ENCODE data around the gene TYMP.
"Not testable (repeated sequence)": the region's sequence is repeated elsewhere in the genome, so short reads cannot be mapped to it uniquely, and the experiment has no call there.

The TYMP gene

DNA sequence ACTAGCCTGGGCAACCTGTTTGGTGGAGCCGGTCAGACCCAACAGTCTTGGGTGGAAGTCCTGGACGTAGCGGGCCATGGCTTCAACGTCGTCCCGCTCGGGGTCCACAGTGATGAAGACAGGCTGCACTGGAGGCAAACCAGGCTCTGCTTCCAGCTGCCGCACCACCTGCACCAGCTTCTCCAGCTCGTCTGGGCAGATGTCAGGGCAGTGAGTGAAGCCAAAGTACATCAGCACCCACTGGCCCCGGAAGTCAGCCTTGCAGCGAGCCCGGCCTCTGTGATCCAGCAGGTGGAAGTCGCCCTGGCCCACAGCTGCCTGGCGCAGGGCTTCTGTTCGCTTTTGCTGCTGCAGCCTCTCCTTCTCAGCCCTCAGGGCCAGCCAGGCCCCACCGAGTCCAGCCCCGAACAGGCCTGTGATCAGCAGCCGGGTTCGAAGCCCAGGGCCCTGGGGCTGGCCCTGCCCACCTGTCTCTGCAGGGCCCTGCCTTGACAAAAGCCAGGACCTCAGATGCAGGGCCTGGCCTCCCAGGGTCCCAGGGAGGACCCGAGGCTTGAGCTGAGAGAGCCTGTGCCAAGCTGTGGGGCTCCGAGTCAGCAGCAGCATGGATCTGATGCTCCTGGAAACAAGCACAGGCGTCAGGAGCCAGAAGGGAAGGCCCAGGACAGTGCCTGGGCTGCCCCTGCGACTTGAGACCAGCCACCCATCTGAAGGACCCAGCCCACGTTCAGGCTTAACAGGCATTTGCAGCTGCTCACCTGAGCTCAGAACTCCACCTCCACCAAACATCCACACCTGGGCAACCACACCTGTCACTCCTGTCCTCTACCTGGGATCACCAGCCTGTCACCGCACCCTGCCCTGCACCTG is 5.8 kb downstream of the TYMP start:
- DNase-seq (ENCODE audit: low spot score): no peak

DNA sequence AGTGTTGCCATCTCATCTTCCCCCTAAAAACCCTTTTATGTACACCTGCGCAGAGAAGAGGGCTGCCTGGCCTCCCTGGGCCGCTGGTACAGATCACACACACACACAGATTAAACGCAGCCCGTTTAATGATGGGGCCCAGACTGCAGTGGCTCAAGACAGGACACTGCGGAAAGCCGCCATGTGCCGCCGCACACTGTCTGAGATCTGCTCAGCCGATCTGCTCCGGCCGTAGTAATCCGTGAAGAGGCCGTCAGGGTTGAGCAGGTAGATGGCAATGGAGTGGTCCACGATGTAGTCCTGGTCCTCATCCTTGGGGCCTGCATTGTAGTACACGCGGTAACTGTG is 6.4 kb downstream of the TYMP start:
- no peak for DNase-seq (ENCODE audit: low spot score)

DNA sequence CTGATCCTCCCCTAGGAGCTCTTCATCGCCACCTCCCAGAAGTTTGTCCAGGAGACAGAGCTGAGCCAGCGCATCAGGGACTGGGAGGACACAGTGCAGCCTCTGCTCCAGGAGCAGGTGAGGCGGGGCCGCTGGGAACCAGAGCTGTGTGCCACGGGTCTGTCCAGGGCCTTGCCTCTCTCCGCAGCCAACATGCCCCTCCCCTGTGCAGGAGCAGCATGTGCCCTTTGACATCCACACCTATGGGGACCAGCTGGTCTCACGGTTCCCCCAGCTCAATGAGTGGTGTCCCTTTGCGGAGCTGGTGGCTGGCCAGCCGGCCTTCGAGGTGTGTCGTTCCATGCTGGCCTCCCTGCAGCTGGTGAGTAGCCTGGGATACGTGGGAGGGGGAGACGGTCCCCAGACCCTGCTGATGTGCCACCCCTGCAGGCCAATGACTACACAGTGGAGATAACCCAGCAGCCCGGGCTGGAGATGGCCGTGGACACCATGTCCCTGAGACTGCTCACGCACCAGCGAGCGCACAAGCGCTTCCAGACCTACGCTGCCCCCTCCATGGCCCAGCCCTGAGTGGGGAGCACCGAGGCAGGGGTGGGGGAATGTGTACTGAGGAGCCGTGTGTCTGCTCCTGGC is 6.9 kb downstream of the TYMP start:
- no peak for DNase-seq (ENCODE audit: low spot score)

DNA sequence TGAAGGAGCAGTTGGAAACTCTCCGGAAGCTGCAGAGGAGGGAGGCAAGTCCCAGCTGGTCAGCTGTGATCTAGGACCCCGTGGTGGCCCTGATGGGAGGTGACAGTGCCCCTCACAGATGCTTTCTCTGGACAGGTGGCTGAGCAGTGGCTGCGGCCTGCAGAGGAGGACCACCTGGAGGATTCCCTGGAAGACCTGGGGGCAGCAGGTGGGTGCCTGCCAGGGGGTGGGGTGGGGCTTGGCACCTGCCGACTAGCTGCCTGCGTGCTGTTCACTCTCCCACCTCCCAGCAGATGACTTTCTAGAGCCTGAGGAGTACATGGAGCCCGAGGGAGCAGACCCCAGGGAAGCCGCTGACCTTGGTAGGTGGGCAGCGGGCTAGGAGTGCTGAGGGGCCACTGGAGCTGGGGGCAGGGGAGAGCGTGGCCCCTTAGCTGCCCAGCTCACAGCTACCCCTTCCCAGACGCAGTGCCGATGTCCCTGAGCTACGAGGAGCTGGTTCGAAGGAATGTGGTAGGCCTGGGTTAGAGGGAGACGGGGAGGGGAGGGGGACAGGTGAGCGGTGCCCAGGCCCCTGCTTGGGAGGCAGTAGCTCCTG is 7.5 kb downstream of the TYMP start:
- DNase-seq (ENCODE audit: low spot score): no peak

DNA sequence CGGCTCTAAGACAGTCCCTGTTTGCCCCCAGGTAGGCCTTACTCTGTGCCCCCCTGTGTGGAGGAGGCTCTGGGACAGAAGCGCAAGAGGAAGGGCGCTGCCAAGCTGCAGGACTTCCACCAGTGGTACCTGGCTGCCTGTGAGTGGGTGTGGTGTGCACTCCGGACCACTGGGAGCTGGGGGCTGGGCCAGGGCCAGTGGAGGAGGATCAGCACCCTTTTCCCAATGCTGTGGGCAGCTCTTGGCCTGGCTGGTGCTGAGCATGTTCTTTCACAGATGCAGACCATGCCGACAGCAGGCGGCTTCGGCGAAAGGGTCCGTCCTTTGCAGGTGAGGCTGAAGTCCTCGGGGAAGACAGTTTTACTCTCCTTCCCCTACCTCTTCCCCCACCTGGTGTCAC is 8.1 kb downstream of the TYMP start:
- no peak for DNase-seq (ENCODE audit: low spot score)

DNA sequence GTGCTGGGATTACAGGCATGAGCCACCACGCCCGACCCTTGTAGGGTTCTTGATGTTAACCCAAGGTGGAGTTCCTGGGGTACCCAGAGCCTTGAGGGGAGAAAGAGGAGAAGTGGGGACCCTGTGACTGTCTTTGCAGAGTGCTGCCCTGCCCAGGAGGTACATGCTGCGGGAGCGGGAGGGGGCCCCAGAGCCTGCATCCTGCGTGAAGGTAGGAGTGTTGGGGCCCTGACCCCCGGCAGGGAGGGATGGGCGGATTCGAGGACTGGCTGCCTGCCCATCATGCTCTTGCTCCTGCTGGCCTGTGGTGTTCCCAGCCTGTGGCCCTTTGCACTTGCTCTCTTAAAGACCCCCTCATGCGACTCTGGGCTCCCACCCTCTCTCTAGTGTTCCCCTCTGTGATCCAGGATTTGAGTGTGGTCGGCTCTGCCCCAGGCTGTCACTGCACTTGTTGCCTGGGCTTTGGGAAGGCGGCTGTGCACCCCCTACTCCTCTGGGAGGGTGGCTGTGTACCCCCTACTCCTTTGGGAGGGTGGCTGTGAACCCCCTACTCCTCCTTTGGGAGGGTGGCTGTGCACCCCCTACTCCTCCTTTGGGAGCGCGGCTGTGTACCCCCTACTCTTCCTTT is 8.9 kb downstream of the TYMP start:
- DNase-seq (ENCODE audit: low spot score): no peak

DNA sequence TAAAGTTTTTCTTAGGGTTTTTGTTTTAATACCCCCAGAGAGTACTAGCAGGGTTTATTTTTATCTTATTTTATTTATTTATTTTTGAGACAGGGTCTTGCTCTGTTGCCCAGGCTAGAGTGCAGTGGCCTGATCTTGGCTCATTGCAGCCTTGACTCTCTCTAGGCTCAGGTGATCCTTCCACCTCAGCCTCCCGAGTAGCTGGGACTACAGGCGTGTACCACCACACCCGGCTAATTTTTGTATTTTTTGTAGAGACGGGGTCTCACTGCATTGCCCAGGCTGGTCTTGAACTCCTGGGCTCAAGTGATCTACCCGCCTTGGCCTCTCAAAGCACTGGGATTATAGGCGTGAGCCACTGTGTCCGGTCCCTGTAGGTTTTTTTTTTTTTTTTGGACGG is 9.6 kb downstream of the TYMP start:
- not testable (repeated sequence) for DNase-seq (ENCODE audit: low spot score)

DNA sequence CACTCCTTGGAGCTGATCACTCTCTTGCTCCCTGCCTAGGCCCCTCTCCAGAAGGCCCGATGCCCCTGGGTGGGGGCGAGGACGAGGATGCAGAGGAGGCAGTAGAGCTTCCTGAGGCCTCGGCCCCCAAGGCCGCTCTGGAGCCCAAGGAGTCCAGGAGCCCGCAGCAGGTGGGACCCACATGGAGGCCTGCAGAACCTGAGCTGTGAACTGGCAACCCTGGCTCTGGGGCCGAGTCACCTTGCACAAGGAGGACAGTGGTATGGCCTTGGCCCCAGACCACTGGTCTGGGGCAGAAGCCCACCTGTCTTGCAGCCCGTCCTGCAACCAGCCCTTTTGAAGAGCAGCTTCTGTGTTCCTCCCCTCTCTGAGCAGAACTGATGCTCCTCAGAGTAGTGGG is 10.7 kb downstream of the TYMP start:
- DNase-seq (ENCODE audit: low spot score): no peak

DNA sequence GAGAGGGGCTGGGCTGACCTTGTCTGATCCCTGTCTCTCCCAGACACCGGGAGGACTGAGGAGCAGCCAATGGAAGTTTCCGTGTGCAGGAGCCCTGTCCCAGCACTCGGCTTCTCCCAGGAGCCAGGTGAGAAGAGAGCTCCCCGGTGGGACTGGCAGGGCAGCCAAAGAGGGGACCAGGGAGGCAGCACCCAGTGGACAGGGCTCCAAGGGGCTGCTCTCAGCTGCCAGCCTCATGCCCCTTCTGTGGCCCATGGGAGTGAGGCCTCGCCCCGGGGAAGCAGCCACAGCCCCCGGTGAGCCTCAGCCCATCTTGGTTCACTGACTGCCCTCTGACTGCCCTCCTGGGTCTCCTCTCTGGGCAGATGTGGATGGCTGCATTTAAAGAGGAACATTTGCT is 11.2 kb downstream of the TYMP start:
- DNase-seq (ENCODE audit: low spot score): no peak

DNA sequence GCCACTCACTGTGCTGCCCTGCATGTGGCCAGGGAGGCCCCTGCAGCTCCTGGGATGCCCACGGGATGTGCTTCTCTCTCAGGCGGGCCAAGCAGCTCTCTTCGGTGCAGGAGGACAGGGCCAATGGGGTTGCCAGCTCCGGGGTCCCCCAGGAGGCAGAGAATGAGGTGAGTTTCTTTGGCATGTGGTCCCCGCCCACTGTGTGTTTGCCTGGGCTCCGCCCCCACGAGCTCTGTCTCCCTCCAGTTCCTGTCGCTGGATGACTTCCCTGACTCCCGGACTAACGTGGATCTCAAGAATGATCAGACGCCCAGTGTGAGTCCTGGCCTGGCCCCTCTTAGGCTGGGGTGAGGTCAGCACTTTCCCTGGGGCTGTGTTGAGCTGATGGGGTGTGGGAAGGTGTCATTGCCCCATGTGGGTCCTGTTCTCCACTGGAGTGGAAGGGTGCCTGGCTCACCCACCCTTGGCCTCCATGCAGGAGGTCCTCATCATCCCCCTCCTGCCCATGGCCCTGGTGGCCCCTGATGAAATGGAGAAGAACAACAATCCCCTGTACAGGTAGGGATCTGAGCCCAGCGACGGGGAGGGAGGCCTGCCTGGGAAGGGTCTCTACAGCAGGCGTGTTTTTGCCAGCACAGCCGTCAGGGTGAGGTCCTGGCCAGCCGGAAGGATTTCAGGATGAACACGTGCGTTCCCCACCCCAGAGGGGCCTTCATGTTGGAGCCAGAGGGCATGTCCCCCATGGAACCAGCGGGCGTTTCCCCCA is 12.1 kb downstream of the TYMP start:
- no peak for DNase-seq (ENCODE audit: low spot score)

DNA sequence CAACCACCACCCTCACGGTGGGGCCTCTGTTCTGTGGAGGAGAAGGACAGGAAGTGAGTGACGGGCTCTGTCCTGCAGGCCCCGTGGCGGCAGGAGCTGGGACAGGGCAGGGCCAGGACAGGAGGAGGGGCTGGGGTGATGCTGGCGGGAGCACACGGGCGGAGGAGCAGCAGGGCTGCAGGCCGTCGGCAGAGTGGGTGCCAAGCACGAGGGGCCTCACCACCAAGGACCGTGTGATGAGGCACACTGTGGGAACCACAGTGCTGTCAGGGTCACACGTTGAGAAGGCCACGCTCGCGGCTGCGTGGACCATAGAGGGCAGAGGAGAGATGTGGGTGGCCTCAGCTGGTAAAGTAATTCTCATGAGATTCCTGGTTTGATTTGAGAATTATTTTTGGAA is 12.9 kb downstream of the TYMP start:
- DNase-seq (ENCODE audit: low spot score): no peak

DNA sequence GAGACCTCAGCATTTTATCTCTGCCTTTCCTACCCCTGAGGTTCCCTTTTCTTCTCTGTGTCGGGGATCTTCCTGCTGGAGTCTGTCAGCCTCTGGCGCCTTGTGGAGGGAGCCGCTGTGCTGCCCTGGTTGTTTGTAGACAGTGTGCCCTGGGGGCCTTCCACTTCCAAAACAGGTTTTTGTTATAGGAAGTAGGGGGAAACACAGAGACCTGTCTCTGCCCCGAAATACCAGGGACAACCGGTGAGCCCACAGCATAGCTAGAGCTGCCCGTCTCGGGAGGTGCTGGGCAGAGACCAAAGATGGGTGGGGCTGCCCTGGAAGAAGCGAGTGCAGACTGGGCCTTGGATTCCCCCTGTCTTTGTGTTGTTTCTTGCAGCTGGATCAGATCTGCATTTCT is 13.7 kb downstream of the TYMP start:
- no peak for DNase-seq (ENCODE audit: low spot score)

DNA sequence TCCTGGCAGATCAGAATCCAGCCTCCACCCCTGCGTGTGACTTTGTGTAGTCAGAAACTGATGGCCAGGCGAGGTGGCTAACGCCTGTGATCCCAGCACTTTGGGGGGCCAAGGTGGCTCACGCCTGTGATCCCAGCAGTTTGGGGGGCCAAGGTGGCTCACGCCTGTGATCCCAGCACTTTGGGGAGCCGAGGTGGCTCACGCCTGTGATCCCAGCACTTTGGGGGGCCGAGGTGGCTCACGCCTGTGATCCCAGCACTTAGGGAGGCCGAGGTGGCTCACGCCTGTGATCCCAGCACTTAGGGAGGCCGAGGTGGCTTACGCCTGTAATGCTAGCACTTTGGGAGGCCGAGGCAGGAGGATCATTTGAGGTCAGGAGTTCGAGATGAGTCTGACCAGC is 16.6 kb downstream of the TYMP start:
- no peak for DNase-seq (ENCODE audit: low spot score)

DNA sequence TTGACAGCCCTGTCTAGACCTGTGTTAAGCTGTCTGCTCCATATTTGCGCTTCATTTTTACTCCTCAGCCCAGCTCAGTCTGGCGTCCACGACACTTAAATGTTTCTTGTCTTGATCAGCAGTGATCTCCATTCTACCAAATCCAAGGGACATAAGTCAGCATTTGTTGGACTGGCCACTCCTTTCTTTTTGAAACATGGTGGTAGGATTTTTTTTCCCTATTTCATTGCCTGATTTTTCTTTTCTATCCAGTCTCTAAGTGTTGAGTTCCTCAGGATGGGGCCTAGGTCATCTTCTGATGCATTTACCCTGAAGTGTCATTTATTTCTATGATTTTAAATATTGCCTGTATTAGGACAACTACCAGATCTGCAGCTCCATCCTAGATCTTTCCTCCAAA is 20.9 kb downstream of the TYMP start:
- no peak for DNase-seq (ENCODE audit: low spot score)

DNA sequence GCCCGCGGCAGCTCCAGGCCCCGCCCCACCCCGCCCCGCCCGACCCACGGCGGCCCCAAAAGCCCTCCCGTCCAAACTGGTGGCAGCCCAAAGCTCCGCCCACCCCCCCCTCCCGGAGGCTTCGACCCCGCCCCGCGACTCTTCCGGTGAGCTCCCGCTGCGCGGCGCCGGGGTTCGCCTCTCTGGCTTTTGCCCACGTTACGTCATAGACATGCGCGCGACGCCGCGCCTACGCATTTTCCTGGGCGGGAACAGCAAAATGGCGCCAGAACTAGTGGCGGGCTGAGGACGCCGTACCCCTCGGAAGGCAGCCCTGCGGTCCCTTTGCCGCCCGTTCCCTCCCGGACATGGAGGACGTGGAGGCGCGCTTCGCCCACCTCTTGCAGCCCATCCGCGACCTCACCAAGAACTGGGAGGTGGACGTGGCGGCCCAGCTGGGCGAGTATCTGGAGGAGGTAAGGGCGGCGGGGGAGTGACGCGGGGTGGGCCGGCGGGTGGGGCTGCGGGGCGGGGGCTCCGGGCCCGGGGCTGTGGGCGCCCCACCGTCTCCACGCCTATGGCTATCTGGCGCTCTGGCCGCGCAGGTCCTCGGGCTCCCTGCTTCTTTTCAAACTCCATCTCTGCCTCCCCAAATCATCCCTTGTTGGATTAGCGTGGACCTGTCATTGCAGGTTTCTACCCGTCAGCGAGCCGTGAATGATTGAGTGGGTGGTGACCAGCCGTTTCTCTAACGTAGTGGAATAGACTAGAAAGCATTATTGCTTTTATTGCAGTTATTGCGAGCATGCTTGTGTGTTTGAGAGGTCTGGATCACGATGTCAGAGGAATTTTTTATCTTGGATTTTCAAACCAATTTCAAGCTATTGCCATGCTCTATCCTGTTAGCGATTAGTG is 21.6 kb downstream of the TYMP start, which contains the start of gene NCAPH2:
TSS of gene NCAPH2 (plus strand) at position 234 of the 894 bp plus-strand sequence. CDS start at position 348, 114 bp downstream.
- peak; percentile 96 for DNase-seq (ENCODE audit: low spot score)

DNA sequence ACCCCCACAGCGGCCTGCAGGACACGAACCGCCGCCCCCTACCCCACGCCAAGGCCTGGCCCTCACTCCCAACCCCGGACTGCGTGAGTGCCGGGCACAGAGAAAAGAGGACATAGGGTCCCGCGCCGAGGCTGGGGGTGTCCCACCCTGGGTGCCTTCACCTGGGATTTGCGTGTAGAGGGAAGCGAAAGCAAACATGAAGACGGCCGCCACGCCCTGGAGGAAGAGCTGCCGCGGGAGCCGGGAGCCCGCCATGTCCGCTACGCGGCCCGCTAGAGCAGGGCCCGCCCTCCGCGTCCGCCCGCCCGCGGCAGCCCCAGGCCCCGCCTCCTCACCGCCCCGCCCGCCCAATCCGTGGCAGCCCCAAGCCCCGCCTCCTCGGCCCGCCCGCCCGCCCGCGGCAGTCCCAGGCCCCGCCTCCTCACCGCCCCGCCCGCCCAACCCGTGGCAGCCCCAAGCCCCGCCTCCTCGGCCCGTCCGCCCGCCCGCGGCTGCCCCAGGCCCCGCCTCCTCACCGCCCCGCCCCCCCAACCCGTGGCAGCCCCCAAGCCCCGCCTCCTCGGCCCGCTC is 22.3 kb downstream of the TYMP start, which contains the start of gene LMF2:
TSS of gene LMF2 (minus strand) at position 282 of the 570 bp plus-strand sequence. CDS start at position 255, 27 bp downstream.
- no peak for DNase-seq (ENCODE audit: low spot score)

DNA sequence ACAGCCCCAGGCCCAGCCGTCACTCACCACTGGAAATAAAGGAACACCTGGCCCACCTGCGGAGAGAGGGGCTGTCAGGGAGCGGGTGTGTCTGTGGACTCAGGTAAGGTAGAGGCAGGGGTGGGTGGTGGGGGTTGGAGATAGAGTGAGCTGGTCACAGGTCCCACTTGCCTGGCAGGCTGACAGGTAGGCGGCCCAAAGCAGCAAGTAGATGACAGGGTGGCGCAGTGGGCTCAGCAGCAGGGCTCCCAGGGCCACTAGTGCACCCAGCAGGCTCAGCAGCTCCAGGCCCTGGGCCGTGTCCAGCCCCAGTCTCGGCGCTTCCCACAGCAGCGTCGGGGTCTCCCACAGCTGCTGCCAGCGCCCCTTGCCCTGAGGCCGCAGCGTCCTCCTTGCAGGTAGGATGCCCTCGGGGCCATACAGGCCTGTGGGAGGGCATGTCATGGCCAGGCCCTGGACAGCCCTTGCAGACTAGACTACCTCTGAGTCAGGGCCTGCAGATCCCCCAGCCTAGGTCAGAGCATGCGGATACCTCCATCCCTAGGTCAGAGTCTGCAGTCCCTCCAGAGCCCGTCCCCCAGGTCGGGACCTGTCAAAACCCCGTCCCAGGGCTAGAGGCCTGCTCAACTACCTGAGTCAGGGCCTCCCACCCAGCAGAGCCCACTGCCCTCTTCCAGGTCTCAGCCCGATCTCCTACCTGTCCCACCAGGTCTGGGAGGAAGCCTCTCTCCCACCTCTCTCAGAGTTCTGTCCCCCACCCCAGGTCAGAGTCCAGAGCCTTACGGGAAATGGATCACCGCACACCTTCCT is 23.0 kb downstream of the TYMP start:
- no peak for DNase-seq (ENCODE audit: low spot score)

DNA sequence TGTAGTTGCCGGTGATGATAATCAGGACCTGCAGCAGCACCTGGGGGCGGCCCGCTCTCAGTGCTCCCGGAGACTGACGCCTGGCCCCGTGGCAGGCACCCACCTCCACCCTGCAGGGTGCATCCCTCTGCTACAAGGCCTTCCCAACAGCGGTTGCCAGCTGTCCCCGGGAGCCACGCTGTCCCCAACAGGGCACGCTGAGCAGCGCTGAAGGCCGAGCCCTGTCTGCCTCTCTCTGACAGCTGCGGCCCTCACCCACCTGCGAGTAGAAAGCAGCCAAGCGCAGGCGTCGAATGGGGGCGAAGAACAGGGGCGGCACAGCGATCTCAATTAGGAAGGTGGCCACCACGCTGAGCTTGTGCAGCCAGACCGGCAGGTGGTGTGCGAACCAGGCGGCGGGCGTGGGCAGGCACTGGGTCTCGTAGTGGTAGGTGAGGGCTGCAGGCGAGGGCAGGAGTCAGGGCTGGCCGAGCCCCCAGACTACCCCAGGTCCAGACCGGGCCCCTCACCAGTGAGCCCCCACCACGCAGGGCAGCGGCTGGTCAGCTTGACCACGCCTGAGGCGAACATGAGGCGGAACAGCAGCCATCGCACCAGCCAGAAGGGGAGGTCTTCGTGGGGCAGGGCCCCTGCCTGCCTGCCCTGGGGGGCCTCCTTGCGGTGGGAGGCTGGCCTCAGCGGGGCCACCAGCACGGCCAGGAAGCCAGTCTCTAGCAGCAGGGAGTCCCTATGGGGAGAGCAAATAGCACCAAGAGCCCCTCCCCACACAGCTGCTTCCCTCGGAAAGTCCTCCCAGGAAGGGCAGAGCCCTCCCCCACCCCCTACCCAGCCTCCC is 23.8 kb downstream of the TYMP start:
- no peak for DNase-seq (ENCODE audit: low spot score)
